ENCODE data around the gene TMEM127.

The TMEM127 gene

GRCh38 chr2:96262306-96262705 lies 3.5 kb downstream of the TMEM127 start:
- DNase-seq: no peak

DNA sequence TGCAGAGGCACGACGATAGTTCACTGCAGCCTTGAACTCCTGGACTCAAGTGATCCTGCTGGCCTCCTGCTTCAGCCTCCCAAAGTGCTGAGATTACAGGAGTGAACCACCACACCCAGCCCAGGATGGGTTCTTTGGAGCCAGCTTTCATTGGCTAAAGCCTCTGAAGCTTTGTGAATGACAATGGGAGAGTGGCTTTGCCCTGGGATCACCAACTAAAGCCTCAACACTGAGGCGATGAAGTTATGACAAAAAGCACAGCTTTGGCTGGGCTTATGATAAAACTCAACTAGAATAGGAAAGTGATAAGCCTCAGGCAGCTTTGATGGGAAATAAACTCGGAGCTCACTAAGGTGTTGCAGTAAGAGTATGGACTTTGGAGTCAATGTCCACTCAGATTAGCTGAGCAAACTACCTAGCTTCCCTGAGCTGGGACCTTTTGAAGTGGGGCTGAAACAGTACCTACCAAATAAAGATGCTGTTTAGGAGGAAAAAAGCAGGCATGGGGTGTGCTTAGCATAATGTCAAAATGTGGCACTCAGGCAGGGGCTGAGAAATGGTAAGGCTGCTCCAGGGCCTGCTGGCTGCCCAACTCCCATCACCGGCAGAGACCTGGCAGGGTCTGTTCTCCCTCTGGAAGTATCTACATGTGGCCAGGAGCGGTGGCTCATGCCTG lies 4.3 kb downstream of the TMEM127 start:
- DNase-seq: no peak

DNA sequence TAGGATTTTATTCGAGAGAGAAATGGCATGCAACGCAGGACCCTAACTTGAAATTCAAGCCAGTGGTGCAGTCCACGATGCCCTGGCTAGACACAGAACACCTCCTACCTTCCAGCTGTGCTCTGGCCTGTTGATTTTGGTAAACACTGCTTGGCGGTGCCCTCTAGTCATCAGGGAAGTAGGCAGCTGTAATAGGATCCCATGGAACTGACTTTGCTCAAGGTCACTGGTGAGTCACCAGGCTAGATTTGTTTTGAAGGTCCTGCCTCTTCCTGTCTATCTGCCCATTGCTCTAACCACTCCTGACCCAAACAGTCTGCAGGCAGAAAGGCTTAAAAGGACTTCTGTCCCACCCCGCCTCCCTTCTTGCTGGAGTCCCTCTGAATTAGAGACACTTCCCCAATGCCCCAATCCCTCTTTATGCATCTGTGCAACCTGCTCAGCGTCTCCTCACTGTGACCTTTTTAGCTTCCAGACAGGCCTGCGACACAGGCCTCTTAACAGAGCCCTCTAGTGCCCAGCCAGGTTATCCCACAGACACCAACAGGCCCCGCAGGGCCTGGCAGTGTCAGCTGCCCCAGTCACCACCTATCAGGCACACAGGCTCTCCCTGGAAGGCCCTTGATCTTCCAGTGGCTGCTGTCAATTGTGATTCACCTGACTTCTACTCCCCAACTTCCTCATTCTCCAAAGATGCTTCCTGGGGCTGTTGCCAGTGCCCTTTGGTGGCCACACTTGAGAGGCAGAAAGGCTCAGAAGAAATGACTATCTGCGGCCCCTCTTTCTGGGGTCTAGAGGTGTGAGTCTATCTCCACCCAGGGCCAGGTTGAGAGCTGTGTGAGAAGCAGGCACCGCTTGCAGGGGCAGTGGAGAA lies 5.2 kb downstream of the TMEM127 start:
- peak; percentile 85 to 94 (median 88) for DNase-seq

- peak in 2 of 4 experiments; percentile 31 to 51 for DNase-seq
These were observed 6.3 kb downstream of the TMEM127 start for GRCh38 chr2:96259497-96259921.

- peak in 1 of 4 experiments; percentile 22 for DNase-seq
These were observed 7.4 kb downstream of the TMEM127 start for GRCh38 chr2:96258166-96259022.

DNA sequence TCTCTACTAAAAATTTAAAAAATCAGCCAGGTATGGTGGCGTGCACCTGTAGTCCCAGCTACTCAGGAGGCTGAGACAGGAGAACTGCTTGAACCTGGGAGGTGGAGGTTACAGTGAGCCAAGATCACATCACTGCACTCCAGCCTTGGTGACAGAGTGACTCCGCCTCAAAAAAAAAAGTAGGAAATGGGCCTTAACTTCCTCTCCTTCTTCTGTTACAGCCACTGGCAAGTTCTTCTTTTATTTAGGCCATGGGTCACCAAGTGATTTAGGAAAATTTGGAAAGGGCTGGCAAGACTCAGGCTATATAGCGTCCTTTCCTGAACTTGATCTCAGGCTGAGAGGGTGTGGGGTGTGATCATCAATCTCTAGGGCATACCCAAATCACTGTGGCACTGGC lies 8.1 kb downstream of the TMEM127 start:
- DNase-seq: peak; percentile 67 to 90 (median 82)

GRCh38 chr2:96256611-96257113 lies 9.1 kb downstream of the TMEM127 start:
- peak; percentile 21 to 69 (median 56) for DNase-seq

GRCh38 chr2:96254571-96254970 lies 11.2 kb downstream of the TMEM127 start:
- DNase-seq: no peak

DNA sequence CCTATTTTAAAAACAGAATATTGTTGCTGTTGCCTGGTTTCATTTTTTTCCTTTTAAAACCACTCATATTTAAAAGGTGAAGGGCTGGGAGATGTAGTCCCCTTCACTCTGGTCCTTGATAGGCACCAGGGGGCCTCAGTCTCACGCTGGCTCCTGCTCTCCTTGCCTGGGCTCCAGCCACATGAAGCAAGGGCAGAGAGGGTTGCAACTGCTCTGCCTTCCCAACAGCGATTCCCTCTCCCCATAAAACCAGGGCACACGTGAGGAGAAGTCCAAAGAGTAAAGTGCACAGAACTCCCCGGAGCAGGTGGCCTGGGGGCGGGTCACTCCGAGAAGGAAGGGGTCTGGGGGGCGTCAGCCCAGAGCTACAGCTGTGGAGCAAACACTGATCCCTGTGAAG lies 12.8 kb downstream of the TMEM127 start:
- no peak for DNase-seq

DNA sequence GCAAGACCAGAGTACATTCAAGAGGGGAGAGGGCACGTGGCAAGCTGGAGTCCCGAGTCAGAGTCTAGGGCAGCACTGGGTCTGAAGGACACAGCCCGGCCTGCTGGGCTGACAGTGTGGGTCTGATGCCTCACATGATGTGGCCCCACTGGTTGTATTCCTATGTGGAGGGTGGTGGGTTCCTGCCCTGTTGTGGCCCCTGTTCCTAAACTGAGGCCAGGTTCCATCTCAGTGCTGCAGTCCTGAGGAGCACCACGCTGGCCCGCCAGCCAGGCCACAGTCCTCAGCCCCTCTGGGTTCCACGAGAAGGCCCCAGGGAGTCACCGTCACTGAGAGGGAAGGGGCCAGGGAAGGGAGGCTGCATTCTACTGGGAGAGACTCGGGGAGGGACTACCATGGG lies 13.3 kb downstream of the TMEM127 start:
- DNase-seq: no peak

GRCh38 chr2:96251721-96252292 lies 14.0 kb downstream of the TMEM127 start:
- peak in 2 of 4 experiments; percentile 28 to 44 for DNase-seq

DNA sequence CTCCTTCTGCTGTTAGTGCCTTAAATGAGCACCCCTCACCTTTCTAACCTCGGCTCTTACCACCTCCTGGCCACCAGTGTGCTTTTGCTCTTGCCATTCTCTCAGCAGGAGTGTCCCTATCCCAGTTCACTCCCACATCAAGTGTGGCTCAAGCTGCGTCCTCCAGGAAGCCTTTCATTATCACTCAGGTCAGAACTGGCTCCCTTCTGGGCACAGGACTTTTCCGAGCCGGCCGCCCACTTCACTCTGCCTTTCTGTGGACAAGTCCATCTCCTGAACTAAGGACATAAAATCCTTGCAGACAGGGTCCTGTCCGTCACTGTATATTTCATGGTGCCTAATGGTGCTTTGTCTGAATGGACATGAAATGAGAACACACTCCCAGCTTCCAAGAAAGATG lies 15.6 kb downstream of the TMEM127 start:
- no peak for DNase-seq

- DNase-seq: no peak
These were observed 16.1 kb downstream of the TMEM127 start for GRCh38 chr2:96249654-96250053.

GRCh38 chr2:96248624-96249023 lies 17.2 kb downstream of the TMEM127 start:
- no peak for DNase-seq

DNA sequence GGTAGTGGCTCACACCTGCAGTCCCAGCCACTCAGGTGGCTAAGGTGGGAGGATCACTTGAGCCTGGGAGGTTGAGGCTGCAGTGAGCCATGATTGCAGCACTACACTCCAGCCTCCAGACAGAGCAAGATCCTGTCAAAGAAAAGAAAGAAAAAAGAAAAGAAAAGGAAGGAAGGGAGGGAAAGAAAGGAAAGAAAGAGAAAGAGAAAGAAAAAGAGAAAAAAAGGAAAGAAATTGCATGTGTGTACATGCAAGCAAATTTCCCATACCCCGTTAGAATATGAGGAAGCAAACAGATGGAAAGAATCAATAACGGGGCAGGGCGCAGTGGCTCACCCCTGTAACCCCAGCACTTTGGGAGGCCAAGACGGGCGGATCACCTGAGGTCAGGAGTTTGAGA lies 17.9 kb downstream of the TMEM127 start:
- no peak for DNase-seq

GRCh38 chr2:96247009-96247408 lies 18.8 kb downstream of the TMEM127 start:
- DNase-seq: peak; percentile 77 to 87 (median 87)

DNA sequence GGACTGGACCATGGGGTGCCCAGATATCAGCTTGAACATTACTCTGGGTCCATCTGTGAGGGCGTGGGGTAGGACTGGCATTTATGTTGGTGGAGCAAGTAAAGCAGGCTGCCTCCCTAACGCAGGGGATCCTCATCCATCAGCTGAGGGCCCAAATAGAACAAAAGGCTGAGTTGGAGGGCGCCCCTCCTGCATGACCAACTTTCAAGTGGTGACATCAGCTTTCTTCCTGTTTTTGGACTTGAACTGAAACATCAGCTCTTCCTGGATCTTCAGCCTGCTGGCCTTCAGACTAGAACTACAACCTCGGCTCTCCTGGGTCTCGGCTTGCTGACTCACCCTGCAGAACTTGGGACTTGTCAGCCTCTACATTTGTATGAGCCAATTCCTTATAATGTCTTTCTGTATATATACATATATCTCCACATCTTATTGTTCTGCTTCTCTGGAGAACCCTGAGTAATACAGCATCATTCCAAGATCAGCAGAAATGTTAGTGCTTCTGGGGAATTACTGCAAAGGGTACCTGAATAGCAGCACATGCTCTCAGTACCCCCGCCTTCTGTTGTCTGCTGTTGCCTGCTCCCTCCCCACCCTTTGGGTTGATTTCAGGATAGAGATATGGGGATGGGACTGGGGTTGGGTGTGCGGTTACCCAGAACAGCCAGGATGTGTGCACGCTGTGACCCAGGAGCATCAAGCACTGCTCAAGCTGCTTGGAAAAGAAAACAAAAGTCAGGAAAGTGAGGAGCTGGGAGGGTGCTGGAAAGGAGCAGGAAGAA lies 20.0 kb downstream of the TMEM127 start:
- DNase-seq: peak; percentile 89 to 98 (median 94)

DNA sequence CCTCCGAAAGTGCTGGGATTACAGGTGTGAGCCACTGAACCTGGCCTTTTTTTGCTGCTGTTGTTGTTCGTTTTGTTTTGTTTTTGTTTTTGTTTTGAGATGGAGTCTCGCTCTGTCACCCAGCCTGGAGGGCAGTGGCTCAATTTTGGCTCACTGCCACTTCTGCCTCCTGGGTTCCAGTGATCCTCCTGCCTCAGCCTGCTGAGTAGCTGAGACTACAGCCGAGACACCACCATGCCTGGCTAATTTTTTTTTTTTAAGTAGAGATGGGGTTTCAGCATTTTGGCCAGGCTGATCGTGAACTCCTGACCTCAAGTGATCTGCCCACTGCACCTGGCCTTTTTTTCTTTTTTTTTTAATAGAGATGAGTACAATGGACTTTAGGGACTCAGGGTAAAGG lies 22.0 kb downstream of the TMEM127 start:
- DNase-seq: no peak

GRCh38 chr2:96241900-96242611 lies 23.7 kb downstream of the TMEM127 start:
- DNase-seq: peak; percentile 85 to 94 (median 92)

DNA sequence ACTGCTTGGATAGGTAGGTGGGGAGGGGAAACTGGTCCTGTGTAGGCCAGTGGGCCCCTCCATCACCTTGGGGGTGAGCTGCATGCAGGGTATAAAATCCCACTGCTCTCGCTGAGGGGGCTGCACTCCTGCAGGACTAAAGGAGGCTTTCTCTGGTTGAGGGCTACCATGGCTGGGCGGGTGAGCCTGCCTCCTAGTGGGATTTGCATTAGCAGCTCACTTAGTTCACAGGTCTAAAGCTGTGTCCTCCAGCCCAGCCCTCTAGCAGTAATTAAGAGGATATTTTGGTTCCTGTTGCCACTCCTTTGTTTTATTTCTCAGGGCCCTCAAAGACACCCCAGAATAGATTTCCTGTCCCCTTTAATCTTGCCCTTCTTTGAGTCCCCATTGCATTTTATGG lies 24.6 kb downstream of the TMEM127 start:
- peak in 1 of 4 experiments; percentile 20 for DNase-seq

Measured in suppressor macrophage (primary cell).